Medulla oblongata (tissue), 1 donor: ENCODE measurements around the gene RNMT.

Experiments used
- DNase-seq: peaks from one replicate; pipeline ENCODE4 v3.0.0-alpha.2; 2015; ENCODE audit errors: extremely low spot score

The RNMT gene

GRCh38 chr18:13811993-13812392, 85.5 kb downstream of the RNMT start:
- no peak for DNase-seq

- peak; percentile 80 for DNase-seq
These were observed 86.9 kb downstream of the RNMT start for GRCh38 chr18:13813271-13813849.
